ENCODE results near the gene GRID1.
A peak's percentile ranks its signal among the peaks of the same experiment; 100 is the strongest.

GRID1 gene

DNA sequence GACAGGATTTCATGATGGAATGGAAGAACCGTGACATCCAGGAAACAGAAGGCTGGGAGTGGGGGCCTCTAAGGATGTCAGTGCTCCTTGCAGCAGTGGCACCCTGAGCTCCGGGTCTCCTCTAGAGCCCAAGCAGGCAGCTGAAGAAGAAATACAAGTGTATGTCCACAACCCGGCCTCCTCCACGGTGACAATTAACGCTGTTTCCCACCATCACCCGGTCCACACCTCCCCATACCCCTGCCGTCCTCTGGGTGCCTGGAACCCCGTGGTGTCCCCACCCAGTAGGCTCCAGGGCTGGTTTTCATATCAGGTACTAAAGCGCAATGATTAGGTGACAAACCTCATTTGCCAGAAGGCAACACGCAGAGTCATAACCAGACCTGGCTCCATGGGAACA lies 30.3 kb downstream of the GRID1 start:
- DNase-seq, result no peak

GRCh38 chr10:86335831-86336230 lies 30.8 kb downstream of the GRID1 start:
- no peak for DNase-seq

GRCh38 chr10:86335257-86335656 lies 31.3 kb downstream of the GRID1 start:
- DNase-seq, result no peak

GRCh38 chr10:86334488-86335085 lies 32.0 kb downstream of the GRID1 start:
- peak; percentile 40 for DNase-seq

- DNase-seq, result no peak
These were observed 32.6 kb downstream of the GRID1 start for GRCh38 chr10:86333826-86334487.

DNA sequence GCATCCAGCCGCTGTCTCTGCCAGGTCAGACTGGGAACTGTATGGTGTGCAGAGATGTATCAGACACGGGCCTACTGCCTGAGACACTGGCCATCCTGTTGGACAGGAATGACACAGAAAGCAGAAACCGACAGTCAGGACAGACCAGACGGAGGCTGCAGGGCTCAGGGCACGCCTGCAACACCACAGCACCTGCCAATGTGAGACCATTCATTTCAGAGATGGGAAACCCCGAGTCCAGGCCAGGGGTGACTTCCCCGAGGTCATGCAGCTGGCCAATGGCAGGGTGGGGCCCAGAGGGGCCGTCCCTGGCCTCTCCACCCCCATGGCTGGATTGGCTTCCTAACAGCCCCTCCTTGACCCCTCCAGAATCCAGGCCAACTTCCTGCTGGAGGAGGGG lies 34.7 kb downstream of the GRID1 start:
- no peak for DNase-seq

GRCh38 chr10:86330778-86331763 lies 35.5 kb downstream of the GRID1 start:
- no peak for DNase-seq

GRCh38 chr10:86329896-86330680 lies 36.5 kb downstream of the GRID1 start:
- DNase-seq, result no peak

DNA sequence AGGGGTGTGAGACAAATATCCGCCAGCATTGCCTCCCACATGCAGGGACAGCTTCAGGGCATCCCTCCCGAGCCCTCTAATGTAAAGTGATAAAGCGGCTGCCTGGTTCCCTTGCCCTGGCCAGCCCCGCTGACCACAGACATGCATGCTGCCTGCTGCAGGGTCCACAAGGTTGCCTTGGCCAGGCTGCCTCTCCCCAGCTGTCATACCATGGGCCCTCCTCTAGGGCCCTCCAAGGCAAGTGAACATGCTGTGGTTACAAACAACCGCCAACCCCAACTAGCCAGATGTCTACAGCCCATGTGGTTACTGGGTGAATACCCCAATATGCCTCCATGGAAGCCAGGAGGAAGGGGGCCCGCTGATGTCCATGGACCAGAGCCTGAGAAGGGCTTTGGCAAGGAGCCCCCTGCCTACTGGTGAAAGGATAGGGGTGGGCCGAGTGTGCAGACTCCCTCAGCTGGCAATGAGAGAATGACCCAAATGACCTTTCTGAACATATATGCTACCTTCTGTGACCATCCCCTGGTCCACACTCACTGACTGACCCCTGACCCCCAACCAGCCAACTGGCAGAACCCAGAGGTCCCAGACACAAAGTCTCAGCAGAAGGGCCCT lies 37.4 kb downstream of the GRID1 start:
- no peak for DNase-seq

DNA sequence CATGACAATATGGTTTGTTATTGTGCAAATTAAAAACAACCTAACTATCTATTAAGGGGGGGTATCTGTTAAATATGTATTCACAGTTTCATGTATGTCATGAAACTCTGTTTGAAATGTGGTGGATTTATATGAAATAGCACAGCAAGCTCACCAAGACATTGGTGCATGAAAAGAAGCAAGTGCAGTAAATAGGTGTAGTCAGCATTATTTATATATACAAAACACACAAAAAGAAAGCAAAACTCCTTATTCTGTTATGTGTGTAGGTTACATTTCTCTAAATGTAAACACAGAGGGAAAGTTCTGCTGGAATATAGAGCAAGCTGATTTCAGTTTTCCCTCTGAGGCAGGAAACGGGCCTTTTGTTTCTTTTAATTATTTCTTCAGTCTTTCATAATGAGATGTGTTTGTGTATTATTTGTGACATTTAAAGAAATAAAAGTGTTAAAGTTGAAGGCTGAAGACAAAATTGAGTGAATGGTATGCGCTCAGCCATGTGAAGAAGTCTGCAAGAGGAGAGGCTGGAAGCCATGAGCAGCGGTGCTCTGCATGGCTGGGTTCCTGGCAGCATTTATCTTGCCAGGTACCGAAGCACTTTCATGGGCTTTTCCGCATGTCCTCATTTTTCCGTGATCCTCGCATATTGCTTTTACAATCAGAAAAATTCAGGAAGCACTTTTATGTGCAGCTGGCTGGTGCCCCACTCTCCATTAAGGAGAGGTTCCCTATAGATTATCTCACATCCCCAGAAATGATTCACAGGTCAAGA lies 38.5 kb downstream of the GRID1 start:
- DNase-seq, result no peak

GRCh38 chr10:86325158-86325557 lies 41.4 kb downstream of the GRID1 start:
- no peak for DNase-seq

DNA sequence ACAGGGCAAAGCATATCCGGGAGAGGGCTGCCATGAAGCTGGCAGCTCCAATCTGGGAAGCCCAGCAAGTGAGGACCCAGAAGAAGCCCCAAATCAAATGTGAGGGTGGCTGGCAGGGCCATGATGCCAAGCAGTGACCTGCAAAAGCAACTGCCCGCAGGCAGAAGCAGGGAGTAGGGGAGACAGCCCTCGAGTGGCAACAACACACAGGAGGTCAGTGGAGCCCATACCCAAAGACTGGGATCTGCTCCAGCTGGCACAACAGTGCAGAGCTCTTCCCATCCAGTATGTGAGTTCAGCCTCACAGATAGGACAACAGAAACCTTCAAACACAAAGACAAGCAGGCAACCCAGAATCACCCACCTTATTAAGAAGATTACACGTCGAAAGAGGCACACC lies 45.0 kb downstream of the GRID1 start:
- no peak for DNase-seq

DNA sequence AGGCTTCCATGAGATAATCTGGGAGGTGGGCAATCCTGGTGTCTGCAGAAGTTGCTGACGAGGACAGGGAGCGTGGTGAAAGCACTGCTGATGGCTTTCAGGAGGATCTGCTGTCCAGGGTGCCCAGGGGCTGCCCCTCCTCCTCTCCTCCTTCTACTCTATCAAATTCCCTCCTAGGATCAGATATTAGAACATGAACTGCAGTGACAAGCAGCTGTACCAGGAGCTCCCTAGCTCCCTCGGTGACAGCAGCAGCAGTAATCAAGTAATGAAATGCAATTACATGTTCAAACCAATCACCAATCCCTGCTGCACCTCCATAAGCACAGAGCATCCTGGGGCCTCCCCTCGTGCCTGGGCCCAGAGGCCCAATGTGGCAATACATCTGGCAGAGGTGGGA lies 46.9 kb downstream of the GRID1 start:
- no peak for DNase-seq

GRCh38 chr10:86317949-86318725 lies 48.5 kb downstream of the GRID1 start:
- DNase-seq, result no peak

GRCh38 chr10:86316990-86317389 lies 49.6 kb downstream of the GRID1 start:
- no peak for DNase-seq

DNA sequence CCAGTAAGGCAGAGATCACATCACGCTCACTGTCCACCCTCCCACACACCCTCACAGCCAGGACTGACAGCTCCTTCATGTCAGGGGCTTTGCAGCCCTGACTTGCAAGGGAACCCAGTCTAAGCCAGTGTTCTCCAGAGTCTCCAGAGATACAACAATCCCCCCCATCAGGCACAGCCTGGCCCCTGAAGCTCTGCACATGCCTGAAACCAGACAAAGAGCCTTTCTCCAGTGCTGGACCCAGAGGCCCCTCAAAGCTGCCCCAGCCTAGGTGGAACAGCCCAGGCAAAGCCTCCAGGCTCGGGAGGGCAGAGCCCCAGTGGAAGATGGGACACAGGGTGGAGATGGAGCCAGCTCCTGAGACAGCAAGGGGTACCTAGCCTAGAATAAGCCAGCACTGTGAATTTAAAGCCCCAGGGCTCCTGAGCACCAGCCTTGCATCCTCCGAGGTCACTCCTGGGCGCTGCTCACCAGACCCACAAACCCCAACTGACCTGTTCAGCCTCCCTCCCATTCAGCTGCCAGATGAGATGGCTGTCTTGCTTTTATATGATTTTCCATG lies 50.2 kb downstream of the GRID1 start:
- no peak for DNase-seq

GRCh38 chr10:86315549-86315942 lies 51.0 kb downstream of the GRID1 start:
- no peak for DNase-seq

DNA sequence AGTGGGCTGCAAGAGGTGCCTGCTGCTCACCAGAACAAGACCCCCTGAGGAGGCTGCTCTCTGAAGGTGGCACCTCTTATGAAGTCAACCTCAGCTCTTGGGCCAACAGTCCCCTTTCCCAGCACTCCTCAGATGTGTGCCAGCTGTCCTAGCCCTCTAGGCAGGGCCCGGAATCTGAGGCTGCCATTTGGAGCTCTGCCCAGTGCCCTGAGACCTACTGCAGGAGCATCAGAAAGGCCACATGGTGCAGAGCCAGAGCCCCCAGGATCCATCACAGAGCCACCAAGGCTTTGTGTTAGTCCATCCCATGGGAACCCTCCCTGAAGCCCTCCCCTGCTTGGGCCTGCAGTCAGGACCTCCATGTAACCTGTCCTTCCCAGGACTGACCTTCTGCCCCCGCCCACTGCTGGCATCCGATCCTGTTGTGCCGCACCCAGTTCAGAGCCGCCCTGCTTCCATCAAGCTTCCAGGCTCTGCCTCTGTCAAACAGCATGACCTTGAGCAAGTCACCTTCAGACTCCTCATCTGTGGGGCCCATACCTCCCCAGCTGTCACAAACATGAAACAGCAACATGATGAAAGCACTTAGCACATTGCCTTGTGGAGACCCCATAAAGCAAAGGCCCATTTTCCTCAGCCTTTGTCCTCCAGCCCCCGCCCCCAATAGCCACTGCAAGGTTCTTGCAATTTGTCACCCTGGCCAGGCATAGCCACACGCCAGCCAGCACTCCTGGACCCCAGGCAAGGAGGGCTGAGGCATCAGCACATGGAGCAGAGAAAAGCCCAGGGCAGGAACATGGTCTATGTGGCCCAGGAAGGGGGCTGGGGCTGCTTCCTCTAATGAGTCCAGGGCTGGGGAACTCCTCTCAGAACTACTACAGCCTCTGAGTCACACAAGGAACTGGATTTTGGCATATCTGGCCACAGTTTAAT lies 51.7 kb downstream of the GRID1 start:
- no peak for DNase-seq

- no peak for DNase-seq
These were observed 53.0 kb downstream of the GRID1 start for GRCh38 chr10:86313621-86314041.
